Measurements from ENCODE around the gene KDM7A.

GRCh38 chr7:140200061-140200989, 23.5 kb upstream of the KDM7A start:
- TF ChIP-seq POLR2A (IDR thresholded peaks at IDR 0.05), result no peak
- TF ChIP-seq CTCF (IDR thresholded peaks at IDR 0.05), result no peak

Data from upper lobe of left lung (tissue), 4 donors.